HEK293 (cell line): ENCODE results near the gene TNFAIP2.
A peak's percentile ranks its signal among the peaks of the same experiment; 100 is the strongest.

ENCODE experiments used
- CTCF ChIA-PET: fragments of 350-600 bp; formaldehyde crosslinking; extraction: SDS; loops from one replicate; lab custom pipeline; 2021; ENCODE audit warnings: antibody characterized with exemption; lab: Yijun Ruan, JAX
- POLR2A ChIA-PET: fragments of 300-600 bp; formaldehyde crosslinking; extraction: SDS; loops from one replicate; lab custom pipeline; 2020; ENCODE audit warnings: antibody characterized with exemption, inconsistent platforms; lab: Yijun Ruan, JAX
- H3K27ac ChIP-seq: fragments of 200-500 bp; sonication (Bioruptor generic); 2 replicates; pipeline ENCODE4 v1.5.1; 2014; ENCODE audit warnings: low read depth, low read length, control low read depth, inconsistent platforms; ENCODE audit errors: extremely low read depth
- H3K36me3 ChIP-seq, 2 experiments: fragments of 200-500 bp in 1 of 2; sonication (Bioruptor generic) in 1 of 2; 1 replicate in 1 of 2; 2 replicates in 1 of 2; pipeline ENCODE4 v1.5.1; 2014 to 2017; ENCODE audit warnings: inconsistent platforms in 2 of 2, low read length in 2 of 2; ENCODE audit not compliant: control insufficient read depth in 2 of 2, insufficient read depth in 1 of 2
- H3K4me1 ChIP-seq: fragments of 200-500 bp; sonication (Bioruptor generic); 2 replicates; pipeline ENCODE4 v1.5.1; 2014; ENCODE audit warnings: mild to moderate bottlenecking, low read length, inconsistent platforms; ENCODE audit not compliant: control insufficient read depth, insufficient read depth
- H3K4me3 ChIP-seq: 2 replicates; pipeline ENCODE4 v1.5.1; 2011; ENCODE audit warnings: low read depth, mild to moderate bottlenecking, control low read depth, low read length, moderate library complexity
- H3K9me3 ChIP-seq: fragments of 200-500 bp; sonication (Bioruptor generic); 2 replicates; pipeline ENCODE4 v1.5.1; 2014; ENCODE audit warnings: low read depth, low read length, inconsistent platforms; ENCODE audit not compliant: control insufficient read depth, insufficient read depth
- KLF8 ChIP-seq: fragments of 450-650 bp; formaldehyde crosslinking; IDR thresholded peaks from 2 replicates; pipeline ENCODE4 v1.5.1; 2016; ENCODE audit warnings: missing biosample characterization, missing genetic modification characterization
- SP2 ChIP-seq: fragments of 450-650 bp; formaldehyde crosslinking; IDR thresholded peaks from 2 replicates; pipeline ENCODE4 v1.5.1; 2016; ENCODE audit warnings: missing biosample characterization, missing genetic modification characterization
- YY2 ChIP-seq: fragments of 450-650 bp; formaldehyde crosslinking; IDR thresholded peaks from 2 replicates; pipeline ENCODE4 v1.5.1; 2016; ENCODE audit warnings: missing biosample characterization, missing genetic modification characterization
- ZNF138 ChIP-seq: fragments of 450-650 bp; formaldehyde crosslinking; IDR thresholded peaks from 2 replicates; pipeline ENCODE4 v1.5.1; 2016; ENCODE audit warnings: missing biosample characterization, missing genetic modification characterization, borderline replicate concordance
- ZNF146 ChIP-seq: fragments of 450-650 bp; formaldehyde crosslinking; IDR thresholded peaks from 2 replicates; pipeline ENCODE4 v1.5.1; 2016; ENCODE audit warnings: missing biosample characterization, missing genetic modification characterization
- ZNF174 ChIP-seq: fragments of 450-650 bp; formaldehyde crosslinking; IDR thresholded peaks from 2 replicates; pipeline ENCODE4 v1.5.0; 2017; ENCODE audit warnings: missing biosample characterization, mild to moderate bottlenecking, missing genetic modification characterization
- ZNF184 ChIP-seq: fragments of 450-650 bp; IDR thresholded peaks from 2 replicates; pipeline ENCODE4 v1.5.1; 2018; ENCODE audit warnings: missing biosample characterization, mild to moderate bottlenecking, missing genetic modification characterization
- ZNF266 ChIP-seq: fragments of 450-650 bp; formaldehyde crosslinking; IDR thresholded peaks from 2 replicates; pipeline ENCODE4 v1.5.1; 2016; ENCODE audit warnings: missing biosample characterization, missing genetic modification characterization, low read depth
- ZNF292 ChIP-seq: fragments of 450-650 bp; formaldehyde crosslinking; IDR thresholded peaks from 2 replicates; pipeline ENCODE4 v1.5.1; 2016; ENCODE audit warnings: low read depth, missing biosample characterization, missing genetic modification characterization, borderline replicate concordance
- ZNF350 ChIP-seq: fragments of 450-650 bp; formaldehyde crosslinking; IDR thresholded peaks from 2 replicates; pipeline ENCODE4 v1.5.0; 2017; ENCODE audit warnings: missing biosample characterization, mild to moderate bottlenecking, missing genetic modification characterization
- ZNF354C ChIP-seq: fragments of 450-650 bp; formaldehyde crosslinking; IDR thresholded peaks from 2 replicates; pipeline ENCODE4 v1.5.1; 2016; ENCODE audit warnings: missing biosample characterization, missing genetic modification characterization, low read depth, borderline replicate concordance
- ZNF473 ChIP-seq: fragments of 450-650 bp; formaldehyde crosslinking; IDR thresholded peaks from 2 replicates; pipeline ENCODE4 v1.5.1; 2017; ENCODE audit warnings: missing biosample characterization, missing genetic modification characterization
- ZNF560 ChIP-seq: fragments of 450-650 bp; formaldehyde crosslinking; IDR thresholded peaks from 2 replicates; pipeline ENCODE4 v1.5.1; 2017; ENCODE audit warnings: missing biosample characterization, missing genetic modification characterization, borderline replicate concordance
- ZNF610 ChIP-seq: fragments of 450-650 bp; formaldehyde crosslinking; IDR thresholded peaks from 2 replicates; pipeline ENCODE4 v1.5.1; 2016; ENCODE audit warnings: missing biosample characterization, missing genetic modification characterization, borderline replicate concordance
- ZNF621 ChIP-seq: fragments of 450-650 bp; formaldehyde crosslinking; IDR thresholded peaks from 2 replicates; pipeline ENCODE4 v1.5.1; 2017; ENCODE audit warnings: missing biosample characterization, missing genetic modification characterization
- ZNF624 ChIP-seq: fragments of 450-650 bp; formaldehyde crosslinking; IDR thresholded peaks from 2 replicates; pipeline ENCODE4 v1.5.1; 2017; ENCODE audit warnings: missing biosample characterization, missing genetic modification characterization
- ZNF658 ChIP-seq: fragments of 450-650 bp; formaldehyde crosslinking; IDR thresholded peaks from 2 replicates; pipeline ENCODE4; 2016; ENCODE audit warnings: missing biosample characterization, missing genetic modification characterization
- ZNF701 ChIP-seq: fragments of 450-650 bp; formaldehyde crosslinking; IDR thresholded peaks from 2 replicates; pipeline ENCODE4 v1.5.1; 2016; ENCODE audit warnings: missing biosample characterization, missing genetic modification characterization
- ZNF776 ChIP-seq: fragments of 450-650 bp; formaldehyde crosslinking; IDR thresholded peaks from 2 replicates; pipeline ENCODE4 v1.5.0; 2017; ENCODE audit warnings: missing biosample characterization, missing genetic modification characterization, borderline replicate concordance
- ZNF785 ChIP-seq: fragments of 450-650 bp; formaldehyde crosslinking; IDR thresholded peaks from 2 replicates; pipeline ENCODE4 v1.5.1; 2016; ENCODE audit warnings: missing biosample characterization, missing genetic modification characterization
- TF ChIP-seq, protein P1 (sequence below): fragments of 450-650 bp; formaldehyde crosslinking; IDR thresholded peaks from 2 replicates; pipeline ENCODE4 v1.5.1; 2016; ENCODE audit warnings: missing biosample characterization, missing genetic modification characterization, borderline replicate concordance
- TF ChIP-seq, protein P2 (sequence below): fragments of 450-650 bp; formaldehyde crosslinking; IDR thresholded peaks from 2 replicates; pipeline ENCODE4 v1.5.1; 2017; ENCODE audit warnings: missing biosample characterization, missing genetic modification characterization
- TF ChIP-seq, protein P3 (sequence below): fragments of 450-650 bp; formaldehyde crosslinking; IDR thresholded peaks from 2 replicates; pipeline ENCODE4 v1.5.1; 2016; ENCODE audit warnings: missing biosample characterization, missing genetic modification characterization

TNFAIP2 gene

DNA sequence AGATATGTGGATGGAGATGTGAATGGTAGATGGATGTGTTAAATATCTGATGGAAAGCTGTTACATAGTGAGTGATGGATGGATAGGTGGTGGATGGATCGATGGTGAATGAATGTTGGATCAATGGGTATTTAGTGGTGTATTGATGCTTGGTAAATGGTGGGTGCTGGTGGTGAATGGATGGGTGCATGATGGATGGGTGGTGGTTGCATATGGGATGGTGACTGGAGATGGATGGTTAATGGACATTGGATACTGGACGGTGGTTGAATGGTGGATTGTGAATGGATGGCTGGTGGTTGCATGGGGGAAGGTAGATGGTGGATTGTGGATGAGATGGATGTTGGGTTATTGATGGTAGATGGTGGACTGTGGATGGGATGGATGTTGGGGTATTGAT lies 41.3 kb upstream of the TNFAIP2 start (continued):
- TF ChIP-seq KLF8 (no peak), ZNF776 (tag by site-specific recombination) (no peak), ZNF184 (tag by site-specific recombination) (no peak), ZNF350 (tag by site-specific recombination) (no peak), ZNF138 (tag by site-specific recombination) (no peak), ZNF174 (tag by site-specific recombination) (no peak), ZNF658 (no peak), ZNF560 (tag by site-specific recombination) (0 out of 2 replicates have a peak, but pooled peaks have one; percentile 14), ZNF621 (tag by site-specific recombination) (peak; percentile 13; the same call in 1 of the 2 replicates), ZNF354C (no peak), ZNF701 (tag by site-specific recombination) (0 out of 2 replicates have a peak, but pooled peaks have one; percentile 12), ZNF785 (tag by site-specific recombination) (no peak), YY2 (tag by site-specific recombination) (no peak; the same call in 1 of the 2 replicates), ZNF266 (tag by site-specific recombination) (no peak), ZNF146 (tag by site-specific recombination) (no peak), ZNF624 (tag by site-specific recombination) (no peak), ZNF610 (tag by site-specific recombination) (no peak), ZNF473 (tag by site-specific recombination) (no peak), SP2 (tag by site-specific recombination) (no peak)
- TF ChIP-seq, protein P1, sequence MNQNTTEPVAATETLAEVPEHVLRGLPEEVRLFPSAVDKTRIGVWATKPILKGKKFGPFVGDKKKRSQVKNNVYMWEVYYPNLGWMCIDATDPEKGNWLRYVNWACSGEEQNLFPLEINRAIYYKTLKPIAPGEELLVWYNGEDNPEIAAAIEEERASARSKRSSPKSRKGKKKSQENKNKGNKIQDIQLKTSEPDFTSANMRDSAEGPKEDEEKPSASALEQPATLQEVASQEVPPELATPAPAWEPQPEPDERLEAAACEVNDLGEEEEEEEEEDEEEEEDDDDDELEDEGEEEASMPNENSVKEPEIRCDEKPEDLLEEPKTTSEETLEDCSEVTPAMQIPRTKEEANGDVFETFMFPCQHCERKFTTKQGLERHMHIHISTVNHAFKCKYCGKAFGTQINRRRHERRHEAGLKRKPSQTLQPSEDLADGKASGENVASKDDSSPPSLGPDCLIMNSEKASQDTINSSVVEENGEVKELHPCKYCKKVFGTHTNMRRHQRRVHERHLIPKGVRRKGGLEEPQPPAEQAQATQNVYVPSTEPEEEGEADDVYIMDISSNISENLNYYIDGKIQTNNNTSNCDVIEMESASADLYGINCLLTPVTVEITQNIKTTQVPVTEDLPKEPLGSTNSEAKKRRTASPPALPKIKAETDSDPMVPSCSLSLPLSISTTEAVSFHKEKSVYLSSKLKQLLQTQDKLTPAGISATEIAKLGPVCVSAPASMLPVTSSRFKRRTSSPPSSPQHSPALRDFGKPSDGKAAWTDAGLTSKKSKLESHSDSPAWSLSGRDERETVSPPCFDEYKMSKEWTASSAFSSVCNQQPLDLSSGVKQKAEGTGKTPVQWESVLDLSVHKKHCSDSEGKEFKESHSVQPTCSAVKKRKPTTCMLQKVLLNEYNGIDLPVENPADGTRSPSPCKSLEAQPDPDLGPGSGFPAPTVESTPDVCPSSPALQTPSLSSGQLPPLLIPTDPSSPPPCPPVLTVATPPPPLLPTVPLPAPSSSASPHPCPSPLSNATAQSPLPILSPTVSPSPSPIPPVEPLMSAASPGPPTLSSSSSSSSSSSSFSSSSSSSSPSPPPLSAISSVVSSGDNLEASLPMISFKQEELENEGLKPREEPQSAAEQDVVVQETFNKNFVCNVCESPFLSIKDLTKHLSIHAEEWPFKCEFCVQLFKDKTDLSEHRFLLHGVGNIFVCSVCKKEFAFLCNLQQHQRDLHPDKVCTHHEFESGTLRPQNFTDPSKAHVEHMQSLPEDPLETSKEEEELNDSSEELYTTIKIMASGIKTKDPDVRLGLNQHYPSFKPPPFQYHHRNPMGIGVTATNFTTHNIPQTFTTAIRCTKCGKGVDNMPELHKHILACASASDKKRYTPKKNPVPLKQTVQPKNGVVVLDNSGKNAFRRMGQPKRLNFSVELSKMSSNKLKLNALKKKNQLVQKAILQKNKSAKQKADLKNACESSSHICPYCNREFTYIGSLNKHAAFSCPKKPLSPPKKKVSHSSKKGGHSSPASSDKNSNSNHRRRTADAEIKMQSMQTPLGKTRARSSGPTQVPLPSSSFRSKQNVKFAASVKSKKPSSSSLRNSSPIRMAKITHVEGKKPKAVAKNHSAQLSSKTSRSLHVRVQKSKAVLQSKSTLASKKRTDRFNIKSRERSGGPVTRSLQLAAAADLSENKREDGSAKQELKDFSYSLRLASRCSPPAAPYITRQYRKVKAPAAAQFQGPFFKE (tag by site-specific recombination) = no peak

GRCh38 chr14:103084021-103084919 lies 39.0 kb upstream of the TNFAIP2 start, which contains the start of gene LBHD2:
Gene LBHD2 (plus strand): TSS chr14:103084210. CDS start chr14:103086013, 1,803 bp downstream.
- Histone ChIP-seq H3K27ac (no peak within 1 kb of the TSS), H3K36me3 (no peaks in the 10 kb centered on the region), H3K4me3 (no peak within 1 kb of the TSS), H3K4me1 (no peaks in the 10 kb centered on the region), H3K9me3 (no peaks in the 10 kb centered on the region)
- CTCF ChIA-PET = interaction anchor here (0.5 to 1.5 kb wide), 4 partner anchors 8 to 348 kb away, joined by 3 to 4 read pairs (median 4); no protein-coding TSS in a partner anchor
- POLR2A ChIA-PET = interaction anchor here (0.5 kb wide), 1 partner anchor 1164 kb away, joined by 7 read pairs; no protein-coding TSS in a partner anchor
- no peak for TF ChIP-seq ZNF292 (tag by site-specific recombination)
- TF ChIP-seq, protein P2, sequence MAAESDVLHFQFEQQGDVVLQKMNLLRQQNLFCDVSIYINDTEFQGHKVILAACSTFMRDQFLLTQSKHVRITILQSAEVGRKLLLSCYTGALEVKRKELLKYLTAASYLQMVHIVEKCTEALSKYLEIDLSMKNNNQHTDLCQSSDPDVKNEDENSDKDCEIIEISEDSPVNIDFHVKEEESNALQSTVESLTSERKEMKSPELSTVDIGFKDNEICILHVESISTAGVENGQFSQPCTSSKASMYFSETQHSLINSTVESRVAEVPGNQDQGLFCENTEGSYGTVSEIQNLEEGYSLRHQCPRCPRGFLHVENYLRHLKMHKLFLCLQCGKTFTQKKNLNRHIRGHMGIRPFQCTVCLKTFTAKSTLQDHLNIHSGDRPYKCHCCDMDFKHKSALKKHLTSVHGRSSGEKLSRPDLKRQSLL (tag by site-specific recombination) = peak; percentile 83; the same call in 1 of the 2 replicates
- TF ChIP-seq, protein P3, sequence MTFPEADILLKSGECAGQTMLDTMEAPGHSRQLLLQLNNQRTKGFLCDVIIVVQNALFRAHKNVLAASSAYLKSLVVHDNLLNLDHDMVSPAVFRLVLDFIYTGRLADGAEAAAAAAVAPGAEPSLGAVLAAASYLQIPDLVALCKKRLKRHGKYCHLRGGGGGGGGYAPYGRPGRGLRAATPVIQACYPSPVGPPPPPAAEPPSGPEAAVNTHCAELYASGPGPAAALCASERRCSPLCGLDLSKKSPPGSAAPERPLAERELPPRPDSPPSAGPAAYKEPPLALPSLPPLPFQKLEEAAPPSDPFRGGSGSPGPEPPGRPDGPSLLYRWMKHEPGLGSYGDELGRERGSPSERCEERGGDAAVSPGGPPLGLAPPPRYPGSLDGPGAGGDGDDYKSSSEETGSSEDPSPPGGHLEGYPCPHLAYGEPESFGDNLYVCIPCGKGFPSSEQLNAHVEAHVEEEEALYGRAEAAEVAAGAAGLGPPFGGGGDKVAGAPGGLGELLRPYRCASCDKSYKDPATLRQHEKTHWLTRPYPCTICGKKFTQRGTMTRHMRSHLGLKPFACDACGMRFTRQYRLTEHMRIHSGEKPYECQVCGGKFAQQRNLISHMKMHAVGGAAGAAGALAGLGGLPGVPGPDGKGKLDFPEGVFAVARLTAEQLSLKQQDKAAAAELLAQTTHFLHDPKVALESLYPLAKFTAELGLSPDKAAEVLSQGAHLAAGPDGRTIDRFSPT = peak; percentile 64; the same call in 1 of the 2 replicates
